Spleen (tissue), 11 donors: ENCODE results near the gene ARID3B. TPM values are rescaled to one million over a fixed set of nuclear protein-coding genes. Genes with fewer than 3 reads are reported as not detected.

ENCODE experiments used
- DNase-seq: peaks from one replicate; pipeline ENCODE4 v3.0.0-alpha.2; 2020
- H3K27ac ChIP-seq, 8 donors: fragments of 200-600 bp; sonication (generic) in 7 of 8; 1 replicate in 4 of 8; 2 replicates in 4 of 8; pipeline versions ENCODE4 v1.5.0 to v1.8.0; 2016 to 2021; ENCODE audit warnings: inconsistent platforms in 4 of 8, mild to moderate bottlenecking in 4 of 8, moderate library complexity in 1 of 8
- H3K27me3 ChIP-seq, 7 donors: fragments of 200-600 bp; sonication (generic) in 6 of 7; replicated peaks in 1 of 7; 1 replicate in 4 of 7; 2 replicates in 3 of 7; pipeline versions ENCODE4 v1.5.0 to v1.8.0; 2016 to 2021; ENCODE audit warnings: inconsistent platforms in 3 of 7, mild to moderate bottlenecking in 1 of 7
- H3K36me3 ChIP-seq, 6 donors: fragments of 200-600 bp; sonication (generic) in 5 of 6; 1 replicate in 4 of 6; 2 replicates in 2 of 6; pipeline versions ENCODE4 v1.5.0 to v1.8.0; 2016 to 2021; ENCODE audit warnings: inconsistent platforms in 2 of 6
- H3K4me1 ChIP-seq, 6 donors: fragments of 200-600 bp; sonication (generic) in 5 of 6; 1 replicate in 3 of 6; 2 replicates in 3 of 6; pipeline versions ENCODE4 v1.5.0 to v1.8.0; 2016 to 2021; ENCODE audit warnings: inconsistent platforms in 3 of 6
- H3K4me3 ChIP-seq, 8 donors: fragments of 200-600 bp; sonication (generic) in 7 of 8; 1 replicate in 4 of 8; 2 replicates in 4 of 8; pipeline versions ENCODE4 v1.5.0 to v1.8.0; 2016 to 2021; ENCODE audit warnings: inconsistent platforms in 4 of 8, mild to moderate bottlenecking in 4 of 8, moderate library complexity in 2 of 8
- H3K9me3 ChIP-seq, 8 donors: fragments of 200-600 bp; sonication (generic) in 7 of 8; 1 replicate in 4 of 8; 2 replicates in 4 of 8; pipeline versions ENCODE4 v1.5.0 to v1.8.0; 2016 to 2021; ENCODE audit warnings: inconsistent platforms in 4 of 8
- POLR2A ChIP-seq, 3 donors: fragments of 450-650 bp; IDR thresholded peaks; one replicate each; pipeline ENCODE4 v1.5.1; 2017; ENCODE audit warnings: antibody characterized with exemption in 3 of 3, mild to moderate bottlenecking in 1 of 3
- POLR2AphosphoS5 ChIP-seq, 3 donors: sonication (generic); formaldehyde crosslinking; IDR thresholded peaks; one replicate each; pipeline ENCODE4 v1.5.1; 2017; ENCODE audit warnings: antibody characterized with exemption in 3 of 3
- WGBS, 5 donors: extraction: QIAGEN DNeasy Blood & Tissue Kit in 3 of 5; methylation state at CpG; one replicate each; pipeline versions ENCODE4 v1.1.5 to v1.1.7; 2013 to 2018; 5-methylcytosine and 5-hydroxymethylcytosine counted together
- intact Hi-C: fragments of 100-400 bp; cut with DNase I; formaldehyde crosslinking; loops from one replicate; pipeline ENCODE4 v1.15.0; 2023; ENCODE audit warnings: low total_unique reads
- polyA plus RNA-seq, 3 donors: library from polyadenylated mRNA; stranded (reverse); fragments of 200-250 nt; gene quantifications; one replicate each; pipeline ENCODE4 v1.2.1, GENCODE V29; 2013
- total RNA-seq, 7 donors: library from RNA; depleted of rRNA in 3 of 7; stranded (reverse); fragments of >200 nt in 3 of 7; fragmentation: NEBNext Ultra II Directional in 4 of 7; extraction: Animal tissue kit (Norgen Biotek cat#: 25700) in 4 of 7; gene quantifications; one replicate each; pipeline versions ENCODE4 v1.1.0 to v1.2.1, GENCODE V29; 2016 to 2021
- TF ChIP-seq, protein P1 (sequence below), 11 experiments: fragments of 200-600 bp in 7 of 11; fragments of 450-650 bp in 4 of 11; sonication (generic) in 4 of 11; IDR thresholded peaks in 8 of 11; conservative IDR thresholded peaks in 3 of 11; 1 replicate in 7 of 11; 2 replicates in 4 of 11; pipeline versions ENCODE4 v1.4.0 to v1.8.0; 2016 to 2021; ENCODE audit warnings: antibody characterized with exemption in 11 of 11, inconsistent platforms in 4 of 11, mild to moderate bottlenecking in 1 of 11
- donor health status: healthy with polysubstance abuse.
- donor health status: DM: no; HTN: no; CAD: no; lungs with moderate emphysema.
- donor health status: DM: no; HTN: no; CAD: no.
- donor health status: Bipolar disorder and iron deficiency.
- donor health status: healthy.
- donor health status: DM: no; HTN: no; CAD: no.
- donor health status: DM: yes; HTN: yes; CAD: no.

The ARID3B gene
- total and polyA plus RNA-seq, 10 donors = 3.5 to 25.2 (median 15.6) TPM

- no peak for DNase-seq
- H3K4me1 ChIP-seq = peaks cover 17 to 39% (median 28%) of the 10 kb centered on the region in 6 donors
- H3K36me3 ChIP-seq = peaks cover 0 to 11% (median under 1%) of the 10 kb centered on the region in 6 donors
- no peaks in the 10 kb centered on the region for H3K27me3 ChIP-seq
- no peak overlapping the region for H3K4me3 ChIP-seq
- TF ChIP-seq POLR2AphosphoS5 (IDR thresholded peaks at IDR 0.05) = no peak
- no peak for TF ChIP-seq POLR2A (IDR thresholded peaks at IDR 0.05)
- TF ChIP-seq, protein P1, sequence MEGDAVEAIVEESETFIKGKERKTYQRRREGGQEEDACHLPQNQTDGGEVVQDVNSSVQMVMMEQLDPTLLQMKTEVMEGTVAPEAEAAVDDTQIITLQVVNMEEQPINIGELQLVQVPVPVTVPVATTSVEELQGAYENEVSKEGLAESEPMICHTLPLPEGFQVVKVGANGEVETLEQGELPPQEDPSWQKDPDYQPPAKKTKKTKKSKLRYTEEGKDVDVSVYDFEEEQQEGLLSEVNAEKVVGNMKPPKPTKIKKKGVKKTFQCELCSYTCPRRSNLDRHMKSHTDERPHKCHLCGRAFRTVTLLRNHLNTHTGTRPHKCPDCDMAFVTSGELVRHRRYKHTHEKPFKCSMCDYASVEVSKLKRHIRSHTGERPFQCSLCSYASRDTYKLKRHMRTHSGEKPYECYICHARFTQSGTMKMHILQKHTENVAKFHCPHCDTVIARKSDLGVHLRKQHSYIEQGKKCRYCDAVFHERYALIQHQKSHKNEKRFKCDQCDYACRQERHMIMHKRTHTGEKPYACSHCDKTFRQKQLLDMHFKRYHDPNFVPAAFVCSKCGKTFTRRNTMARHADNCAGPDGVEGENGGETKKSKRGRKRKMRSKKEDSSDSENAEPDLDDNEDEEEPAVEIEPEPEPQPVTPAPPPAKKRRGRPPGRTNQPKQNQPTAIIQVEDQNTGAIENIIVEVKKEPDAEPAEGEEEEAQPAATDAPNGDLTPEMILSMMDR (IDR thresholded peaks at IDR 0.05 in 8 of 11, conservative IDR thresholded peaks at IDR 0.05 in 3 of 11) = no peak
- peak overlapping the region in 3 of 8 donors; percentile 2 to 98 (median 97) for H3K27ac ChIP-seq
- 68 to 76% (median 75%) methylated on average over 6 of the region's 6 CpGs for WGBS, 5 donors
- intact Hi-C loops = loop anchor here (10.0 kb wide), 1 partner anchor 69 kb away; the partner anchor contains the start of gene ARID3B
- H3K9me3 ChIP-seq = no peaks in the 10 kb centered on the region
These were observed 72.3 kb downstream of the ARID3B start for GRCh38 chr15:74613089-74613952.

GRCh38 chr15:74613953-74614743, 73.1 kb downstream of the ARID3B start:
- Histone ChIP-seq H3K4me3 (peak overlapping the region; percentile 68 to 98 (median 87)), H3K4me1 (peaks cover 17 to 48% (median 35%) of the 10 kb centered on the region in 6 donors), H3K36me3 (peaks cover 0 to 19% (median 7%) of the 10 kb centered on the region in 6 donors), H3K27me3 (no peaks in the 10 kb centered on the region), H3K27ac (peak overlapping the region; percentile 95 to 99 (median 98)), H3K9me3 (no peaks in the 10 kb centered on the region)
- TF ChIP-seq, protein P1 (IDR thresholded peaks at IDR 0.05 in 8 of 11, conservative IDR thresholded peaks at IDR 0.05 in 3 of 11) = no peak
- TF ChIP-seq POLR2AphosphoS5 (IDR thresholded peaks at IDR 0.05) = no peak
- no peak for TF ChIP-seq POLR2A (IDR thresholded peaks at IDR 0.05)
- WGBS, 5 donors = 39 to 62% (median 42%) methylated on average over 24 to 38 of the region's 38 CpGs
- intact Hi-C loops = loop anchor here (10.0 kb wide), 1 partner anchor 69 kb away; the partner anchor contains the start of gene ARID3B
- no peak for DNase-seq

DNA sequence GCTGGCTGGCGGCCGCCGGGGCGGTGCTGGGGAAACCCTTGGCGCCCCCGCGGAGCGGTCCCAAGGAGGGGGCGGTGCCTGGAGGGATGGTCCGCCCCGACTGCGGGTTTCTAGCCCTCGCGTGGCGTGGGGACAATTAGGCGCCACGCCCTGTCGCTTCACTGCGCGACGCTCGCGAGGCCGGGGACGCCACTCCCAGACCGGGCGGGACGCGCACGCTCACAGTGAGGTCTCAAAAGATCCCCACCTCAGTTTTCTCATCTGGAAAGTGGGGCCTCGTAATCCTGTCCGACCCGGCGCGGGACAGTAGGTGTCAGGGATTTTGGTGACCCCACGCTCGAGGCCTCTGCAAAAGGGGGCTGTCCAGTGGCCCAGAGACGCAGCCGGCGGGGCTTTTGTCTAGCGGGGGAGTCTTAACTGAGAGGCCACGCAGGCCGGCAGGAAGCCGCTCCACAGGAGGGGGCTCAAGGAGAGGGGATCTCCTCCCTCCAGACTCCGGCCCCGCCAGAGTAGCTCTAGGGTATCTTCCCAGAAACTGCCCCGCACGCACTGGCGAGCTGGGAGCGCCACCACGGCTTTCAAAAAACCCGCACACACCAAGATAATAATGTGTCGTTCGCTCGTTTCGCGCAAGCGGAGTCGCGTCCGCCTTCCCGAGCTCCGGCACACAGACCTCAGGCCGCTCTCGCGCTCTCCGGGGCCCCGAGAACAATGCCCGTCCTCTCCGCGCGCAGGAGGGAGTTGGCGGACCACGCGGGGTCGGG, 73.9 kb downstream of the ARID3B start:
- DNase-seq = peak; percentile 97
- TF ChIP-seq POLR2AphosphoS5 (IDR thresholded peaks at IDR 0.05) (peak; percentile 89 to 92 (median 90)), POLR2A (IDR thresholded peaks at IDR 0.05) (peak in 2 of 3 donors; percentile 56 to 57)
- TF ChIP-seq, protein P1 (IDR thresholded peaks at IDR 0.05 in 8 of 11, conservative IDR thresholded peaks at IDR 0.05 in 3 of 11) = peak in 2 of 11 experiments; percentile 36 to 38
- intact Hi-C loops = loop anchor here (10.0 kb wide), 1 partner anchor 70 kb away; the partner anchor contains the start of gene ARID3B
- Histone ChIP-seq H3K4me1 (peaks cover 17 to 55% (median 38%) of the 10 kb centered on the region in 6 donors), H3K27ac (peak overlapping the region; percentile 95 to 99 (median 98)), H3K27me3 (no peaks in the 10 kb centered on the region), H3K36me3 (peaks cover 0 to 27% (median 15%) of the 10 kb centered on the region in 6 donors), H3K4me3 (peak overlapping the region; percentile 68 to 98 (median 87)), H3K9me3 (no peaks in the 10 kb centered on the region)
- WGBS, 5 donors = 0 to 1% (median 0%) methylated on average over 8 to 76 of the region's 76 CpGs
